Tibial nerve (tissue), 4 donors: ENCODE data around the gene ATIC. TPM values are rescaled to one million over a fixed set of nuclear protein-coding genes. Genes with fewer than 3 reads are reported as not detected.

Experiments
- DNase-seq, 2 donors: peaks; one replicate each; pipeline ENCODE4 v3.0.0-alpha.2; 2019; ENCODE audit warnings: low spot score in 2 of 2
- H3K27ac ChIP-seq, 4 donors: fragments of 200-600 bp; sonication (generic) in 3 of 4; one replicate each; pipeline ENCODE4 v1.5.1; 2017 to 2019; ENCODE audit warnings: mild to moderate bottlenecking in 1 of 4
- H3K27me3 ChIP-seq, 2 donors: fragments of 200-600 bp; sonication (generic) in 1 of 2; one replicate each; pipeline versions ENCODE4 v1.5.1 to v1.6.0; 2017 to 2019
- H3K36me3 ChIP-seq, 3 donors: fragments of 200-600 bp; sonication (generic); one replicate each; pipeline ENCODE4 v1.5.1; 2018 to 2019
- H3K4me1 ChIP-seq, 4 donors: fragments of 200-600 bp; sonication (generic) in 3 of 4; one replicate each; pipeline ENCODE4 v1.5.1; 2017 to 2019
- H3K4me3 ChIP-seq, 4 donors: fragments of 200-600 bp; sonication (generic) in 3 of 4; one replicate each; pipeline ENCODE4 v1.5.1; 2017 to 2019; ENCODE audit warnings: mild to moderate bottlenecking in 1 of 4, moderate library complexity in 1 of 4
- H3K9me3 ChIP-seq, 4 donors: fragments of 200-600 bp; sonication (generic) in 3 of 4; one replicate each; pipeline ENCODE4 v1.5.1; 2017 to 2019
- CTCF ChIP-seq, 5 experiments: fragments of 200-600 bp in 3 of 5; fragments of 450-650 bp in 2 of 5; sonication (generic) in 3 of 5; IDR thresholded peaks; one replicate each; pipeline ENCODE4 v1.5.1; 2016 to 2019; ENCODE audit warnings: antibody characterized with exemption in 5 of 5, mild to moderate bottlenecking in 3 of 5, moderate library complexity in 2 of 5
- EP300 ChIP-seq, 2 donors: sonication (generic); formaldehyde crosslinking; IDR thresholded peaks; one replicate each; pipeline ENCODE4 v1.6.1; 2017; ENCODE audit warnings: antibody characterized with exemption in 2 of 2, mild to moderate bottlenecking in 1 of 2
- POLR2A ChIP-seq, 2 donors: fragments of 450-650 bp; IDR thresholded peaks; one replicate each; pipeline ENCODE4 v1.6.1; 2017; ENCODE audit warnings: antibody characterized with exemption in 2 of 2, mild to moderate bottlenecking in 2 of 2, moderate library complexity in 2 of 2
- WGBS, 2 donors: methylation state at CpG; one replicate each; pipeline ENCODE4 v1.1.5; 2018; 5-methylcytosine and 5-hydroxymethylcytosine counted together
- total RNA-seq, 4 donors: library from RNA; depleted of rRNA; stranded (reverse); fragments of >200 nt; gene quantifications; one replicate each; pipeline ENCODE4 v1.1.0, GENCODE V29; 2016

Gene ATIC
- total RNA-seq, 4 donors from 2014 or later, result 31.6 to 64.5 (median 44.9) TPM

DNA sequence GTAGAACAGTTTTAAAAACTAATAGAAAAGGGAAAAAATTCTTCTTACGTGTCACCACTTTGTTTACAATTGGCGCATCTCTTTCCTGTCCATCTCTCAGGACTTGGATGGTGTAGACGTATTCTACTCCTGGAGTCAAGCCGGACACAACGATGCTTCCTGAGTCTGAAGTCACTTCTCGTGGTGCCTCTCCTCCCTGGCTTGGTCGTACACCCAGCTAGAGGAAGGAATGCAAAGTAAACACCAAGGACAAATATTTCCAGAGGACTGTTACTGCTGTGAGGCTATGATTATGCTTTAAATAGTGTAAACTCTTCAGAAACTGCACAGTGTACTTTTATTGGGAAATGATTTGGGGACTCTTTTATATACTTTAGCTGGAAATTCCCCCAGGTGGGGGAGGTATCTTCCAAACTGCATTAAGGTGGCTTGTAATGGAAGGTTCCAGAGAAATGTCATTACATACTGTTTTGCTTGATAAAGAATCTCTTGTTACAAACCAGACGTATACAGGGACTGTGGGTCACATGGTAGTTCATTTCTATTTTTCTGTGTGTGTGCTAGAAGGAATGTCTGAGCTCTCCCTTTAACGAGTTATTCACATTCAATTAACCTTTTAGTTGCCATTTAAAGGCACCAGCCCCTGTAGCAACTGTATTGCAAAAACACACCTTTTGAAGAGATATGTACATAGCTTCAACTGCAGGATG, 85.9 kb downstream of the ATIC start:
- no peaks in the 10 kb centered on the region for H3K27me3 ChIP-seq
- H3K36me3 ChIP-seq, result peaks cover 0 to 55% (median 0%) of the 10 kb centered on the region in 3 donors
- no peak overlapping the region for H3K4me3 ChIP-seq
- H3K9me3 ChIP-seq, result no peaks in the 10 kb centered on the region
- TF ChIP-seq EP300 (IDR thresholded peaks at IDR 0.05), result no peak
- no peak for TF ChIP-seq CTCF (IDR thresholded peaks at IDR 0.05)
- H3K4me1 ChIP-seq, result peaks cover 0 to 17% (median 3%) of the 10 kb centered on the region in 4 donors
- DNase-seq, result no peak
- peak overlapping the region in 1 of 4 donors; percentile 6 for H3K27ac ChIP-seq
- WGBS, 2 donors, result 48 to 52% methylated on average over 9 of the region's 9 CpGs

GRCh38 chr2:215399067-215399716, 87.3 kb downstream of the ATIC start:
- TF ChIP-seq CTCF (IDR thresholded peaks at IDR 0.05) (no peak), POLR2A (IDR thresholded peaks at IDR 0.05) (no peak), EP300 (IDR thresholded peaks at IDR 0.05) (no peak)
- H3K4me1 ChIP-seq, result peaks cover 0 to 28% (median 3%) of the 10 kb centered on the region in 4 donors
- H3K27me3 ChIP-seq, result no peaks in the 10 kb centered on the region
- WGBS, 2 donors, result 87 to 94% methylated on average over 3 of the region's 3 CpGs
- no peaks in the 10 kb centered on the region for H3K9me3 ChIP-seq
- no peak for DNase-seq
- no peak overlapping the region for H3K4me3 ChIP-seq
- H3K36me3 ChIP-seq, result peaks cover 0 to 43% (median 0%) of the 10 kb centered on the region in 3 donors
- H3K27ac ChIP-seq, result peak overlapping the region in 1 of 4 donors; percentile 40

Other genes starting within 250 kb of the ATIC start
- not detected for gene ABCA12, start 173.4 kb upstream of the ATIC start, total RNA-seq
- gene FN1, start 124.0 kb downstream of the ATIC start, total RNA-seq, result 100 to 1,000 TPM; 272 to 709 (median 375) TPM